Neural crest cell (in vitro differentiated cells): ENCODE results near the gene PLPPR4. TPM values are rescaled to one million over a fixed set of nuclear protein-coding genes. Genes with fewer than 3 reads are reported as not detected.

ENCODE experiments used
- DNase-seq: peaks from one replicate; pipeline ENCODE4 v3.0.0; 2021; ENCODE audit warnings: low read depth, mixed read lengths, low spot score
- H3K27ac Mint-ChIP-seq: one replicate; pipeline ENCODE4 v1.8.0; 2021; ENCODE audit warnings: mild to moderate bottlenecking, mixed read lengths; ENCODE audit not compliant: unreplicated experiment
- H3K27me3 Mint-ChIP-seq: 2 replicates; pipeline ENCODE4 v1.8.0; 2021; ENCODE audit warnings: low read depth, mild to moderate bottlenecking, mixed read lengths
- H3K36me3 Mint-ChIP-seq: 2 replicates; pipeline ENCODE4 v1.8.0; 2021; ENCODE audit warnings: low read depth, mild to moderate bottlenecking, mixed read lengths
- H3K4me1 Mint-ChIP-seq: 2 replicates; pipeline ENCODE4 v1.8.0; 2021; ENCODE audit warnings: mixed read lengths
- H3K4me3 Mint-ChIP-seq: one replicate; pipeline ENCODE4 v1.8.0; 2021; ENCODE audit warnings: mild to moderate bottlenecking, mixed read lengths
- H3K9me3 Mint-ChIP-seq: 2 replicates; pipeline ENCODE4 v1.8.0; 2021; ENCODE audit warnings: mixed read lengths
- CTCF ChIP-seq: fragments of 200-600 bp; sonication (generic); conservative IDR thresholded peaks from 2 replicates; pipeline ENCODE4 v1.5.0; 2021; ENCODE audit warnings: antibody characterized with exemption, mild to moderate bottlenecking
- total RNA-seq: library from RNA; stranded (reverse); gene quantifications from 2 replicates; pipeline ENCODE4 v1.2.1, GENCODE V29; 2021

PLPPR4 gene
- total RNA-seq, 1 donor from 2014 or later = 0.09 TPM

DNA sequence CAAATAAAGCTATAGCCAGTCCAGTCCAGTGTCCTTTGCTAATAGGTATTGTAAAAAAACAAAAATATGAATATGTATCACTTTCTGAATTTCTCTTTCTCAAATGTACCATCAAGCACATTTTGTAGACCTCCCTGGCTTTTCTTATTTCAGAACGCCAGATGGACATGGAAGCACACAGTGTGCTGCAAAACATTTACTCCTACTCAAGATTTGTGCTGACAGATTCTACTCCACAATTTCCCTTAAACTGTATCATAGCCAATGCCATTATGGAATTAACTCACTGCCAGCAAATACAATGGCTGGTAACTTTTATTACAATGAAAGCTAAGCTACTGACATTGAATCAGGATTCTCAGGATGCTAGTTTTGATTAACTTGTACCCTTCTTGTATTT lies 30.8 kb upstream of the PLPPR4 start:
- no peaks in the 10 kb centered on the region for H3K36me3 Mint-ChIP-seq
- no peak for TF ChIP-seq CTCF
- no peak overlapping the region for H3K4me3 Mint-ChIP-seq
- no peaks in the 10 kb centered on the region for H3K4me1 Mint-ChIP-seq
- no peak overlapping the region for H3K27ac Mint-ChIP-seq
- DNase-seq = no peak
- no peaks in the 10 kb centered on the region for H3K27me3 Mint-ChIP-seq
- H3K9me3 Mint-ChIP-seq = no peaks in the 10 kb centered on the region

DNA sequence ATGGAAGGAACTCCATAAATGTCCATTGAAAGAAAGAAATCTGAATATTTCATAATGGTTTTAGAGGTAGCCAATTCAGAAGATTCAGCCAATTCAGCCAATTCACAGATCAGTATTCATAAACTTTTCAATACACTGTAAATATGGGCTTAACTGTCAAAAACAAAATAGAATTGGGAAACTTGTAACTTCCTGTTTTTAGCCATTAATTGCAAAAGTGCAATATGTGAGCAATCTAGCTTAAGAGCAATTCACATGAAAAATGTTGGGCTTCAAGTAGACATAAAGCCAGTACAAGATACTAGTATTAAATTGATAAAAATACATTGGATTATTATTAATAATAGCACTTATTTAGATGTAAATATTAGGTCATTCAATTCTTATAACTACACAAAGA lies 27.5 kb upstream of the PLPPR4 start:
- Mint-ChIP-seq H3K36me3 (no peaks in the 10 kb centered on the region), H3K4me3 (no peak overlapping the region), H3K27ac (no peak overlapping the region), H3K9me3 (no peaks in the 10 kb centered on the region), H3K27me3 (peaks cover 2% of the 10 kb centered on the region), H3K4me1 (no peaks in the 10 kb centered on the region)
- DNase-seq = no peak
- no peak for TF ChIP-seq CTCF

DNA sequence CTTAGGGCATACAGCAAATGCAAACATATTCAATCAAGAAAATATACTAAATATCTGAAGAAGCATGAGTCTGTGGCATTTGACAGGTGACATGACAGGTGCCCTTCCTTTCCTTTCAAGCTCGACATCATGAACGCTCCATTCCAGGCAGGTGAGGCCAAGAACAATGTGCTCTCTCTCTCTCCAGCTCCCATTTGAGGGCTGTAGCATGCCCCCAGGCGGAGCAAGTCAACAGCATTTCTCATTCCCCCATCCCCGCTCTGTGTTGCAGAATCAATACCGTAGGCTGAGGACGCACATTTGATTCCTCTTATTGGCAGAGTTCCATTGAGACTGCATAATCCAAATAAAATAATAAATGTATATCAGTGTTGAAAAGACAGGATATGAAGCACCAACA lies 24.6 kb upstream of the PLPPR4 start:
- no peaks in the 10 kb centered on the region for H3K9me3 Mint-ChIP-seq
- no peak for DNase-seq
- H3K4me3 Mint-ChIP-seq = no peak overlapping the region

GRCh38 chr1:99240621-99241020 lies 23.7 kb upstream of the PLPPR4 start:
- H3K4me3 Mint-ChIP-seq = no peak overlapping the region
- H3K4me1 Mint-ChIP-seq = no peaks in the 10 kb centered on the region
- no peaks in the 10 kb centered on the region for H3K36me3 Mint-ChIP-seq
- DNase-seq = no peak
- no peak overlapping the region for H3K27ac Mint-ChIP-seq
- no peaks in the 10 kb centered on the region for H3K9me3 Mint-ChIP-seq
- TF ChIP-seq CTCF = no peak
- H3K27me3 Mint-ChIP-seq = peaks cover 2% of the 10 kb centered on the region

More for the DNA sequence above, 24.6 kb upstream of the PLPPR4 start:
- Mint-ChIP-seq H3K27me3 (peaks cover 2% of the 10 kb centered on the region), H3K36me3 (no peaks in the 10 kb centered on the region), H3K4me1 (no peaks in the 10 kb centered on the region), H3K27ac (no peak overlapping the region)
- TF ChIP-seq CTCF = no peak

- no peak for TF ChIP-seq CTCF
- no peaks in the 10 kb centered on the region for H3K27me3 Mint-ChIP-seq
- H3K27ac Mint-ChIP-seq = no peak overlapping the region
- H3K4me3 Mint-ChIP-seq = no peak overlapping the region
- DNase-seq = no peak
- no peaks in the 10 kb centered on the region for H3K4me1 Mint-ChIP-seq
- H3K36me3 Mint-ChIP-seq = no peaks in the 10 kb centered on the region
- no peaks in the 10 kb centered on the region for H3K9me3 Mint-ChIP-seq
Measured at GRCh38 chr1:99246152-99246551, 18.1 kb upstream of the PLPPR4 start.

DNA sequence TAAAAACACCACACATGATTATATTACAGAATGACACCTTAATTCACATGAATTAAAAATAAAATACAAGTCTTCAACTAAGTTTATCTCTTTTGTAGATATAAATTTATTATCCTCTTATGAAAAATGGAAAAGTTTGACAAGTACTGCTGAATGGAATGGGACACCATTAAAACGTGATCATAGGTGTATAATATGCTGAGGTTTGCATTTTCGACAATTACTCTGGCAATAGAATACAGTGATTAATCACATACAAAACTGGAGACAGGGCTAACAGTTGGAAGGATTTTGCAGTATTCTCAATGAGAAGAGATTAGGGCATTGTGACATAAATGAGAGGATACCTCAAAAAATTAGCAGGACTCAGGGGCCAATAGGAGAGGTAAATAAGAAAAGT lies 17.1 kb upstream of the PLPPR4 start:
- H3K4me3 Mint-ChIP-seq = no peak overlapping the region
- H3K36me3 Mint-ChIP-seq = no peaks in the 10 kb centered on the region
- no peak for DNase-seq
- no peak for TF ChIP-seq CTCF
- H3K27ac Mint-ChIP-seq = no peak overlapping the region
- no peaks in the 10 kb centered on the region for H3K27me3 Mint-ChIP-seq
- no peaks in the 10 kb centered on the region for H3K9me3 Mint-ChIP-seq
- H3K4me1 Mint-ChIP-seq = no peaks in the 10 kb centered on the region
